Peyer's patch (tissue), 4 donors: ENCODE results near the gene APOC3. TPM values are rescaled to one million over a fixed set of nuclear protein-coding genes. Genes with fewer than 3 reads are reported as not detected.

Experiments
- DNase-seq, 3 donors: peaks; one replicate each; pipeline ENCODE4 v3.0.0-alpha.2; 2017 to 2019
- H3K27ac ChIP-seq, 4 donors: fragments of 200-600 bp; sonication (generic); one replicate each; pipeline ENCODE4 v1.5.1; 2016 to 2019
- H3K27me3 ChIP-seq, 2 donors: fragments of 200-600 bp; sonication (generic); one replicate each; pipeline ENCODE4 v1.5.1; 2019
- H3K36me3 ChIP-seq, 3 donors: fragments of 200-600 bp; sonication (generic); one replicate each; pipeline ENCODE4 v1.5.1; 2016 to 2019
- H3K4me1 ChIP-seq, 4 donors: fragments of 200-600 bp; sonication (generic); one replicate each; pipeline ENCODE4 v1.5.1; 2016 to 2019
- H3K4me3 ChIP-seq, 4 donors: fragments of 200-600 bp; sonication (generic); 1 replicate in 3 of 4; 2 replicates in 1 of 4; pipeline ENCODE4 v1.5.1; 2016 to 2019; ENCODE audit warnings: mild to moderate bottlenecking in 1 of 4
- H3K9me3 ChIP-seq, 4 donors: fragments of 200-600 bp; sonication (generic); one replicate each; pipeline ENCODE4 v1.5.1; 2016 to 2019; ENCODE audit warnings: mild to moderate bottlenecking in 1 of 4
- CTCF ChIP-seq, 6 experiments: fragments of 450-650 bp in 4 of 6; fragments of 200-600 bp in 2 of 6; sonication (generic) in 1 of 6; IDR thresholded peaks; one replicate each; pipeline ENCODE4 v1.5.1; 2017 to 2019; ENCODE audit warnings: antibody characterized with exemption in 6 of 6, mild to moderate bottlenecking in 3 of 6, moderate library complexity in 1 of 6
- POLR2A ChIP-seq, 2 donors: fragments of 450-650 bp; IDR thresholded peaks; one replicate each; pipeline ENCODE4 v1.5.1; 2017; ENCODE audit warnings: antibody characterized with exemption in 2 of 2, mild to moderate bottlenecking in 2 of 2, moderate library complexity in 2 of 2
- total RNA-seq, 4 donors: library from RNA; depleted of rRNA; stranded (reverse); fragments of >200 nt; gene quantifications; one replicate each; pipeline ENCODE4 v1.1.0, GENCODE V29; 2016

The APOC3 gene
- total RNA-seq, 4 donors from 2014 or later: 276 to 11,857 (median 5,024) TPM

GRCh38 chr11:116807601-116808261 lies 22.0 kb upstream of the APOC3 start:
- Histone ChIP-seq H3K4me3 (no peak overlapping the region), H3K9me3 (no peaks in the 10 kb centered on the region), H3K4me1 (peaks cover 0 to 6% (median 0%) of the 10 kb centered on the region in 4 donors), H3K27me3 (no peaks in the 10 kb centered on the region), H3K27ac (peak overlapping the region in 2 of 4 donors; percentile 84 to 93), H3K36me3 (no peaks in the 10 kb centered on the region)
- TF ChIP-seq CTCF (IDR thresholded peaks at IDR 0.05) (no peak), POLR2A (IDR thresholded peaks at IDR 0.05) (no peak)
- no peak for DNase-seq

GRCh38 chr11:116808262-116809175 lies 21.2 kb upstream of the APOC3 start:
- no peaks in the 10 kb centered on the region for H3K9me3 ChIP-seq
- no peaks in the 10 kb centered on the region for H3K36me3 ChIP-seq
- TF ChIP-seq CTCF (IDR thresholded peaks at IDR 0.05) (no peak), POLR2A (IDR thresholded peaks at IDR 0.05) (peak in 1 of 2 donors; percentile 28)
- H3K27ac ChIP-seq: peak overlapping the region in 3 of 4 donors; percentile 16 to 93 (median 84)
- H3K4me3 ChIP-seq: no peak overlapping the region
- peaks cover 0 to 6% (median 0%) of the 10 kb centered on the region in 4 donors for H3K4me1 ChIP-seq
- DNase-seq: peak in 2 of 3 donors; percentile 75 to 83
- no peaks in the 10 kb centered on the region for H3K27me3 ChIP-seq

- H3K4me3 ChIP-seq: no peak overlapping the region
- no peaks in the 10 kb centered on the region for H3K36me3 ChIP-seq
- no peak overlapping the region for H3K27ac ChIP-seq
- H3K4me1 ChIP-seq: peaks cover 0 to 6% (median 0%) of the 10 kb centered on the region in 4 donors
- no peaks in the 10 kb centered on the region for H3K27me3 ChIP-seq
- no peaks in the 10 kb centered on the region for H3K9me3 ChIP-seq
- no peak for DNase-seq
- TF ChIP-seq CTCF (IDR thresholded peaks at IDR 0.05) (no peak), POLR2A (IDR thresholded peaks at IDR 0.05) (no peak)
Observed at GRCh38 chr11:116811194-116811593, 18.5 kb upstream of the APOC3 start.

GRCh38 chr11:116812109-116812508 lies 17.6 kb upstream of the APOC3 start:
- no peak overlapping the region for H3K4me3 ChIP-seq
- no peak overlapping the region for H3K27ac ChIP-seq
- peaks cover 0 to 6% (median 0%) of the 10 kb centered on the region in 4 donors for H3K4me1 ChIP-seq
- no peak for DNase-seq
- no peaks in the 10 kb centered on the region for H3K27me3 ChIP-seq
- no peaks in the 10 kb centered on the region for H3K36me3 ChIP-seq
- TF ChIP-seq POLR2A (IDR thresholded peaks at IDR 0.05) (no peak), CTCF (IDR thresholded peaks at IDR 0.05) (no peak)
- no peaks in the 10 kb centered on the region for H3K9me3 ChIP-seq

- no peak for TF ChIP-seq CTCF (IDR thresholded peaks at IDR 0.05)
- no peak for TF ChIP-seq POLR2A (IDR thresholded peaks at IDR 0.05)
- H3K4me1 ChIP-seq: no peaks in the 10 kb centered on the region
- no peaks in the 10 kb centered on the region for H3K9me3 ChIP-seq
- no peaks in the 10 kb centered on the region for H3K36me3 ChIP-seq
- peak overlapping the region in 3 of 4 donors; percentile 24 to 90 (median 73) for H3K27ac ChIP-seq
- no peak for DNase-seq
- no peaks in the 10 kb centered on the region for H3K27me3 ChIP-seq
- H3K4me3 ChIP-seq: no peak overlapping the region
Observed at GRCh38 chr11:116813170-116813569, 16.5 kb upstream of the APOC3 start.
